NCI-H1092 treated with DMSO at 0.1 percent for 48 hours (cell line): ENCODE measurements around the gene RRP36.
A peak's percentile ranks its signal among the peaks of the same experiment; 100 is the strongest.
"Not testable (repeated sequence)": the region's sequence is repeated elsewhere in the genome, so short reads cannot be mapped to it uniquely, and the experiment has no call there.

ENCODE experiments used
- DNase-seq: peaks from one replicate; lab custom pipeline; 2025; lab: John Stamatoyannopoulos, UW

Gene RRP36

DNA sequence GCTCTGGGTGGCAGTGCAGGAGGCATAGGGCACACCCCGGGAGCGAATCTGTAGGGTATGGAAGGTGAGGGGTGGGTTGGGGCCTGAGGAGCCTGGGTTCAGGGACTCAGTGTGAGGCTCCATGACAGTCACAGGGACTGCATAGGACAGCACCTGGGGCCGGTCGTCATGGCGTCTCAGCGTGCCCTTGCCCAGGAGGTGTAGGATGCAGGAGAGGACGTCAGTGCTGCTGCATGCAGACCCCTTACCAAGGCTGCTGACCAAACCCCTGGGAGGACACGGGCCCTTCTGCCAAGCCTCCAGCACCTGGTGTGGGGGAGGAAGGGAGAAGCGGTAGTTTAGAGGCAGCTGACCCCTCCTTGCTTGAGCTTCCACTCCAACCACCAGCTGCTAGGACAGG is 16.3 kb downstream of the RRP36 start:
- no peak for DNase-seq

- no peak for DNase-seq
Measured at GRCh38 chr6:43038727-43039126, 17.3 kb downstream of the RRP36 start.

- no peak for DNase-seq
Measured at GRCh38 chr6:43040542-43041257, 19.3 kb downstream of the RRP36 start.

DNA sequence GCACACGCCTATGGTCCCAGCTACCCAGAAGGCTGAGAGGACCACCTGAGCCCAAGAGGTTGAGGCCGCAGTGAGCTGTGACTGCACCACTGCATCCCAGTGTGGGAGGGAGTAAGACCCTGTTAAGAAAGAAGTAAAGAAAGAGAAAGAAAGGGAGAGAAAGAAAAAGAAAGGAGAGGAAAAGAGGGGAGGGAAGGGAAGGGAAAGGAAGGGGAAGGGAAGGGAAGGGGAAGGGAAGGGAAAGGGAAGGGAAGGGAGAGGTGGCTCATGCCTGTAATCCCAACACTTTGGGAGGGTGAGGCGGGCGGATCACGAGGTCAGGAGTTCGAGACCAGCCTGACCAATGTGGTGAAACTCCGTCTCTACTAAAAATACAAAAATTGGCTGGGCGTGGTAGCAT is 20.1 kb downstream of the RRP36 start:
- not testable (repeated sequence) for DNase-seq

- no peak for DNase-seq
Measured at GRCh38 chr6:43043310-43043709, 21.9 kb downstream of the RRP36 start.

GRCh38 chr6:43045371-43045930 is 24.0 kb downstream of the RRP36 start:
- DNase-seq = no peak

DNA sequence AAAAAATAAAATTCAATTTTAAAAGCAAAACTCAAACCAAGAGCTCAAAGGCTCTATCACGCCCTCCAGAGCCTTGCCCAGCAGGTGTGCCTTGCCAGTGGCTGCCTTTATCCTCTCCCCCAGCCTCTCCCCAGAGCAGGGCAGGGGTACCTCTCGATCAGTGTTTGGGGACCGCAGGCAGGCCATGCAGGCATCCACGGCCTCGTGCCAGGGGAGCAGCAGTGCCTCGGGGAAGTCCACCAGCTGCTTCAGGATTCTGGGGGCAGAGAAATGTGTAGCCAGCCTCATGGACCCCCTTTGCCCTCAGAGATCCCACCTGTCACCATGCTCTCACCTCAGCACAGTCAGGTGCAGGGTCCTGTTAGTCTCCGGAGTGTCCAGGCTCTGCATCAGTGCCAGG is 26.6 kb downstream of the RRP36 start:
- no peak for DNase-seq

DNA sequence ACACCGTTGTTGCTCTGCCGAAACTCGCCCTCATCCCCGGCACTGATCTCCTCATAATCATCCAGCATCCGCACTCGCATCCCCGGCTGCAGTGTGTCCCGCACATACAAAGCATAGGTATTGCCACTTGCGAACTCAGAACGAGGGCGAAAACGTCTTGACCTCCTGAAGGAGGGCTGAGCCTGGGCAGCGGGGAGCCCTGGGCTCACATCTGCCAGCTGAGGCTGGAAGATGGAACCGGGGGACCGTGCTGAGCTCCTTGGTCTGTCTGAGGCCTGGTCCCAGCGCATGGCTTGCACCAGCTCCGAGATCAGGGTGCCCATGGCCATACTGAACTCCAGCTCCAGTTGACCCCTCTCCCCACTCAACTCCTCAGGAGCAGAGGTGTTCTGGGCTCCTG is 29.6 kb downstream of the RRP36 start:
- DNase-seq = no peak

DNA sequence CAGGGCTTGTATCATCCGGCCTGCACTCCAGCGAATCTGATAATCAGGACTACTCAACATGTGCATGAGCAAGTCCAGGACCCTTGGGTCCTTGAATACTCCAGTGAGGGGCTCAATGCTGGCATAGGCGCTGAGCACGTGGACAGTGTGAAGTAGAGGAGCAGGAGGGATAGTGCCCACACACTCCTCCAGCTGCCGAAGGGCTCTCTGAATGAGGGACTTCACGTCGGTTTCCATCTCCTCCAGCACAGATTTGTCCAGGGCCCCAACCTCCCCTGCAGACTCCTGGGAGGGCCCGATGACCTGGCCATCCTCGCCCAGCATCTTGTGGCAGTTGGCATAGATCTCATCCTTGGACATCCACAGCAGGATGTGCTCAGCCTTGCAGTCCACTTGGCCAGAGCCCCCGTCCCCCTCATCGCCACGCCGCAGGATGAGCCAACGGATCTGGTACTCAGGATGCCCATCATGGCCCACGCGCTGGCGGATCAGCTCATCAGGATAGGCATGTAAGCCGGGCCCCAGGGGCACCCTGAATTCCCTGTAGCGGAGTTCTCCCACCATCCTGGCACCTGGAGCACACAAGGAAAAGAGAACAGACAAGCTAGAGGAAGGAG is 30.9 kb downstream of the RRP36 start:
- DNase-seq = no peak

DNA sequence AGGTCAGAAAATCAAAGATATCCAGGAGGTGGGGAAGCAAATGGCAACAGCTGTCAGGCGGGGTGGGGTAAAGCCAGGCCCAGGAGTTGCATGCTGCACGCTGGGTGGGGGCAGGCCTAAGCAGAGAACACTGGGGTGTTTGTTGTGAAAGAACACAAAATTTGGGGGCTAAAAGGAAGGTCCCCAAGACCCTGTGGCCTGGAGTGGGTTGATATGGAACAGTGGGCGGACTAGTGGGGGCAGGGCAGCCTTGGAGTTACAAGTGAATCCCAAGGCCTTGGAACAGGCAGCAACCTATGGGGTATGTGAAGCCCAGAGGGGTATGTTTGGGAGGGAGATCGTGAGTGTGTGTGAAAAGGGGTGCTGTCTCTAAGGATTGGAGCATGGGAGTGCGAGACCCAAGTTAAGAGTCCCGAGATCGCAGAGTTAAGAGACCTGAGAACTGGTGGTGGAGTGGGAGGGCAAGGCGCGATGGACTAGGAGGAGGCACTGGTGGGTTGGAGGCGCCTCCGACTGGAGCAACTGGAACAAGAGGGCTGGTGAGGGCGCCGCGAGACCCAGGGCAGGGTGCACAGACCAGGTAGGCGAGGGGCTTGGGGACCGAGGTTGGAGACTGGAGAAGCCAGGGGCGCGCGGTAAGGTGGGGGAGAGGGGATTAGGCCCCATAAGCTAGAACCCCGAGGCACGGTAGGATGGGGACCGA is 31.6 kb downstream of the RRP36 start:
- no peak for DNase-seq

- peak; percentile 92 for DNase-seq
Measured at GRCh38 chr6:43053545-43054205, 32.3 kb downstream of the RRP36 start, which contains the start of gene CUL7. Gene CUL7, minus strand, starts transcription at chr6:43053851. Its CDS starts 1,063 bp downstream, at chr6:43052788.

DNA sequence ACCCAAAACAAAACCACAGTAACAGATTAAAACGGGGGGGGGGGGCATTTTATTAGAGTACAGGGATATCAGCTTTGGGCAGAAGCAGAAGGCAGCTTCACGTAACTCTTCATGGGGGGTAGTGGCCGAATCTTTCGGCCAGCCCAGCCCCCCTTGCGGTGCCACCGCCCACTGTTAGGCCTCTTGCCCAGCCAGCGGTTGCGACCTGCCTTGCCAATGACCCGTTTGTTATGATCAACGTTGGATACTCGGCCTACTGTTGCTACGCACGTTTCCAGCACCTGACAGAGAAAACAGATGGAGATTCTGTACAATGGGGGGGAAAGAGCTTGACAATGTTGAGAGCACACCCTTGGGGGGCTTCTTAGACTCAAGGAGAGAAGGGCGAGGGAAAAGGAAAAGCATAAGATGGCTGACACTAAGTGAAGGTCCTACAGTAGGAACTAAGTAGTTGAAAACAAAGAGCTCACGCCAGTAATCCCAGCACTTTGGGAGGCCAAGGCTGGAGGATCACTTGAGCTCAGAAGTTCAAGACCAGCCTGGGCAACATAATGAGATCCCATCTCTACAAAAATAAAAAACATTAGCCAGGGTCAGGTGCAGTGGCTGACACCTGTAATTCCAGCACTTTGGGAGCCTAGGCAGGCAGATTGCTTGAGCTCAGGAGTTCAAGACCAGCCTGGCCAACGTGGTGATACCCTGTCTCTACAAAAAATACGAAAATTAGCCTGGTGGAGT is 33.0 kb downstream of the RRP36 start:
- DNase-seq = no peak

DNA sequence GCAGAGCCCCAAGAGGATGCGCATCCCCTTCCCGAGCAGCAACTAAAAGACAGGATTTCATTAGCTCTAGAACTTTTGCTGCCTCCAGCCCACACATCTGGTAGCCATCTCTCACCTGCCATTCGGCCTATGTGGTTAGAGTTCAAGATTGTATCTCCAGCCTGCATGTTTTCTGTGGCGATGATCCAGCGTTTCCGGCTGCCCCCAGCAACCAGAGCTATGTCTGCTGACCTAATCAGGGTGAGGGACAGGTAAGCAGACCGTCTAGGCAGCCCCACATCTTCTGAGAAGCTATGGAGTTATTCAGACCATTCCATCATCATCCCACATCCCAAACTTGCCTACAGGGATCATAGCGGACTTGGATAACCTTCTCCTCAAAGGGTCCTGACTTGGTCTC is 34.5 kb downstream of the RRP36 start:
- no peak for DNase-seq

DNA sequence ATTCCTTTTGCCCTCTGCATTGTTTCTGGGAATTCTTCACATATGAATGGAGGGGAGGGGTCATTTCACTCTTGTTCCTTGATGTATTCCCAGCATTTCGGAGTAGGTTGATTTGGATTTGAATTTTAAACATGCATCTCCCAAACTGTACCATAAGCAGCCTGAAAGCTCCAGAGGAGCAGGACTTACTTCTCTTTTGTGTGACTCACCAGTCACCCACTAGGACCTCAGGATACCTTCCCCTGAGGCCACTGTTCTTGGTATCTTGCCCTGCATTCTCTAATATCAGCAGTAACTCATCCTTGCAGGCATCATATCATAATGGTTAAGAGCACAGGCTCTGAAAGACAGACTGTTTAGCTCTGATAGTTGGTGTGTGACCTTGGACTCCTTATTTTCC is 37.1 kb downstream of the RRP36 start:
- no peak for DNase-seq

DNA sequence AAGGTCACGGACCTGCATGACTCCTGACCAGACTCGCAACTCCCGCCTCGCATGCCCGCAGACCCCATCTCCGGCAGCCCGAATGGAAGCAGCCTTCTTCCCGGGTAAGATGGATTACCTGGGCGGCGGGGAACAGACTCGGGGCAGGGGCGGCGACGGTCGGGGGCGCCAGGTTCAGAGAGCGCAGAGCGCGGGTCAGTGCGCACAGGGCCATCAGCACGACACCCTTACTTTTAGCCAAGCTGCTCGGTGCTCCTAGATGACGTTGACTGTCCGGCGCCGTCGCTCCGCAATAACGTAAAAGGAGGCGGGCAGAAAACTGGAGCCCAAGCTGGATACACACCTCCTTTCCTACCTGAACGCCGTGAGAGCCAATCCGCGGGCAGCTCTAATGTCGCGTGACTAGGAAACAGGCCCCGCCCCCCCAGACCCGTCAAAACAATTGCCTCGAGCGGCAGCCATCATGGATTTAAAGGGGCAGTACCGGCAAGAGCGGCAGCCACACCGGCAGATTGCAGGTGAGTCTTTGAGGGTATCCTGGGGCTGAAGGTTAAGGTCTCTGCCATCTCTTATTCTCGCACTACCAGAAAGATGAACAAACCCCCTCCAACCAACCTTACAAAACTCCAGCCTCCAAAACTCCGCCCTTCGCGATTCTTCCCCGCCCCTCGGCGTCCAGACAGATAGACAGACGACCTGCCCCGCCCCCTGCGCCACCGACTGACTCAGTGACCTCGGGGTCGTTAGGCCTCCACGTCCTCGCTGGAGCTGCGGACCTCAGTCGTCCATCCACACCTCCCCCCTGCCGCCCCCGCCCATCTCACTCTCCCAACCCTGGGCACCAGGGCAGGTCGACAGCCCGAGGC is 38.0 kb downstream of the RRP36 start, which contains the start of the genes KLC4 and MRPL2:
KLC4 (plus strand) TSS at position 464 of the 866 bp plus-strand sequence. CDS start 1,705 bp downstream, outside the sequence.
MRPL2 (minus strand) TSS at position 267 of the 866 bp plus-strand sequence; CDS start at position 214, 53 bp downstream.
- DNase-seq = peak; percentile 100

DNA sequence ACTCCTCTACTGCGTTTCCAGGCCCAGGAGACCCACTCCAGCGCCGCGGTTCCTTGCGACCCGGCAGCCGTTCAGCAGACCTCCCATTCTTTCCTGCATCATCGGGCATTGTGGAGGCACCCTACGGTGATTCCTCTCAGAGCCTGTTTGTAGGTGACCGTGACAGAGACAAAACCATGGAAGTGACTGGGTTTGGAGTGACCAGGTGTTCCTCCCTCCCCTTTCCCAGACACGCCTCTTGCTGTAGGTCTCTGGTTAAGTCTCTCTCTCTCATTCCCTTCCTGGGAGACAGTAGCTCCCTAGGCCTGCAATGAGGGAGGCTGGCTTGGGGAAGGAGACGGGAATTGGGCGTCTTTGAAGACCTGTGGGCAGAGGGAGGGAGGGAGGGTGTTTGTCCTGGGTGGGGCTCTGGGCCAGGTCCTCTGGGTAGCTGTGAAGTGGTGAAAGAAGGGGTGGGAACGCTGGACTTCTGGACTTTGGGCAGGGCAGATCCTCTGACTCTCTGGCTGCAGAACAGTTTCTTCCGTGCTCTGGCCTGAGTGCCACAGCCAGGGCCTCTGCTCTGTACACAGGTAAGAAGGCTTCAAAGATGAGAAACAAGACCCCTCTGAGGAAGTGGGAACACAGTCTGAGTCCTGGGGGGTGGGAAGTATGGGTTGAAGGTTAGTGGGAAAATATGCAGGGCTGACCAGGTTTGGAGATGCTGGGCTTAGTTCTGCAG is 38.8 kb downstream of the RRP36 start:
- no peak for DNase-seq

GRCh38 chr6:43060755-43061633 is 39.6 kb downstream of the RRP36 start:
- no peak for DNase-seq

DNA sequence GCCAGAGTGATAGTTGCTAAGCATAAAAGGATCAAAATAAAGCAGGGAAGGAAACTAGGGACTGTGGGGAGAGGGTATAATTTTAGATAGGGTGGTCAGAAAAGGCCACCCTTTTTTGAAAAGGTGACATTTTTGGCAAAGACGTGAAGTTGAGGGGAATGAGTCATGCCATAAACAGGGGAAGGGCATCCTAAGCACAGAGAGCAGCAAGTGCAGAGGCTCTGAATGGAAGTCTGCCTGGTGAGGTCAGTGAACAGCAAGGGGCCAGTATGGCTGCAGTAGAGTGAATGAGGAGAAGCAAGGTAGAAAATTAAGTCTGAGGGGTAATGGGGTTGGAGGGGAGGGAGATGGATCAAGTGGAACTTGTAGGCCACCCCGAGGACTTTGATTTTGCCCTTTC is 40.4 kb downstream of the RRP36 start:
- DNase-seq = no peak

DNA sequence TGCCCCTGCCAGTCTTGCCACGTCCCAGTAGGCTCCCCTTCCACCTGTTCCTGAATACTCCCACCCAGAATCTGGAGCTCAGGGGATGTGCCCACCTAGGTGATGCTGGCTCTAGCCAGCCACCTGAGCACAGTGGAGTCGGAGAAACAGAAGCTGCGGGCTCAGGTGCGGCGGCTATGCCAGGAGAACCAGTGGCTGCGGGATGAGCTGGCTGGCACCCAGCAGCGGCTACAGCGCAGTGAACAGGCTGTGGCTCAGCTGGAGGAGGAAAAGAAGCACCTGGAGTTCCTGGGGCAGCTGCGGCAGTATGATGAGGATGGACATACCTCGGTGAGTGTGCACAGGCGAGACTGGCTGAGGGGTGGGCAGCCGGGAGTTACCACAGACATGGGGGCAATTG is 41.4 kb downstream of the RRP36 start:
- no peak for DNase-seq
